NB4 (cell line): ENCODE measurements around the gene RPS16.

ENCODE experiments used
- MAX ChIP-seq: IDR thresholded peaks from 2 replicates; pipeline ENCODE4 v1.6.1; 2011; ENCODE audit warnings: low read depth, low read length
- MYC ChIP-seq: IDR thresholded peaks from 2 replicates; pipeline ENCODE4 v1.6.1; 2011; ENCODE audit warnings: low read depth, low read length
- POLR2A ChIP-seq: IDR thresholded peaks from 2 replicates; pipeline ENCODE4 v1.6.1; 2011; ENCODE audit warnings: mild to moderate bottlenecking; ENCODE audit not compliant: insufficient read length; ENCODE audit errors: extremely low read depth
- TF ChIP-seq, protein P1 (sequence below): IDR thresholded peaks from one replicate; pipeline ENCODE4 v1.5.1; 2012; ENCODE audit warnings: low read depth, low read length

GRCh38 chr19:39446365-39447084 is 10.8 kb upstream of the RPS16 start:
- TF ChIP-seq, protein P1, sequence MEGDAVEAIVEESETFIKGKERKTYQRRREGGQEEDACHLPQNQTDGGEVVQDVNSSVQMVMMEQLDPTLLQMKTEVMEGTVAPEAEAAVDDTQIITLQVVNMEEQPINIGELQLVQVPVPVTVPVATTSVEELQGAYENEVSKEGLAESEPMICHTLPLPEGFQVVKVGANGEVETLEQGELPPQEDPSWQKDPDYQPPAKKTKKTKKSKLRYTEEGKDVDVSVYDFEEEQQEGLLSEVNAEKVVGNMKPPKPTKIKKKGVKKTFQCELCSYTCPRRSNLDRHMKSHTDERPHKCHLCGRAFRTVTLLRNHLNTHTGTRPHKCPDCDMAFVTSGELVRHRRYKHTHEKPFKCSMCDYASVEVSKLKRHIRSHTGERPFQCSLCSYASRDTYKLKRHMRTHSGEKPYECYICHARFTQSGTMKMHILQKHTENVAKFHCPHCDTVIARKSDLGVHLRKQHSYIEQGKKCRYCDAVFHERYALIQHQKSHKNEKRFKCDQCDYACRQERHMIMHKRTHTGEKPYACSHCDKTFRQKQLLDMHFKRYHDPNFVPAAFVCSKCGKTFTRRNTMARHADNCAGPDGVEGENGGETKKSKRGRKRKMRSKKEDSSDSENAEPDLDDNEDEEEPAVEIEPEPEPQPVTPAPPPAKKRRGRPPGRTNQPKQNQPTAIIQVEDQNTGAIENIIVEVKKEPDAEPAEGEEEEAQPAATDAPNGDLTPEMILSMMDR, result no peak
- TF ChIP-seq POLR2A (no peak), MAX (no peak), MYC (no peak)
